ENCODE results near the gene ROS1. TPM values are rescaled to one million over a fixed set of nuclear protein-coding genes. Genes with fewer than 3 reads are reported as not detected.

ROS1 gene
- total and polyA plus RNA-seq, 2 donors (not counting 3 experiments of a cell fraction or from before 2014, with no cell fraction given): not detected

GRCh38 chr6:117354671-117355070 lies 71.1 kb downstream of the ROS1 start:
- Histone ChIP-seq H3K9me3 (replicated peaks; ENCODE audit: control insufficient read depth, insufficient read depth, low read length) (no peaks in the 10 kb centered on the region), H3K4me2 (ENCODE audit: insufficient read depth, low read length) (no peak overlapping the region), H3K27ac (ENCODE audit: insufficient read depth, low read depth, low read length) (no peak overlapping the region), H3K9ac (replicated peaks; ENCODE audit: extremely low read depth, insufficient read depth, low read length) (no peak overlapping the region), H3K4me3 (replicated peaks in 1 of 3; ENCODE audit: insufficient read depth in 1 of 3, low read depth in 1 of 3, low read length in 3 of 3) (no peak overlapping the region), H3K36me3 (ENCODE audit: control insufficient read depth in 2 of 2, extremely low read depth in 1 of 2, insufficient read depth in 2 of 2, low read length in 2 of 2) (no peaks in the 10 kb centered on the region), H2AFZ (ENCODE audit: low read depth, low read length) (no peak overlapping the region), H3K27me3 (ENCODE audit: control insufficient read depth in 2 of 2, insufficient read depth in 2 of 2, low read length in 2 of 2) (peaks cover 2 to 4% of the 10 kb centered on the region in 2 experiments), H3K4me1 (ENCODE audit: control insufficient read depth, extremely low read depth, insufficient read depth, low read length) (no peaks in the 10 kb centered on the region), H3K79me2 (ENCODE audit: control insufficient read depth, insufficient read depth, low read length) (no peaks in the 10 kb centered on the region), H3K9me1 (replicated peaks; ENCODE audit: control insufficient read depth, extremely low read depth, insufficient read depth, low read length) (no peaks in the 10 kb centered on the region), H4K20me1 (replicated peaks; ENCODE audit: control insufficient read depth, extremely low read depth, insufficient read depth, low read length) (no peaks in the 10 kb centered on the region)
- FAIRE-seq: no peak
- intact Hi-C loops (cut with micrococcal nuclease) (no loop called here), dilution Hi-C loops (cut with MboI; ENCODE audit: extremely low pct_ligation_motif_present, low sequenced_read_pairs) (no loop called here)
- no peak for TF ChIP-seq FOS (IDR thresholded peaks at IDR 0.05; ENCODE audit: borderline replicate concordance, insufficient read depth, low read length)
- TF ChIP-seq JUN (IDR thresholded peaks at IDR 0.05; ENCODE audit: borderline replicate concordance, insufficient read depth, insufficient read length, low read depth): no peak
- TF ChIP-seq MYC (IDR thresholded peaks at IDR 0.05; ENCODE audit: low read depth, low read length): no peak
- TF ChIP-seq POLR2A (IDR thresholded peaks at IDR 0.05; ENCODE audit: low read depth, low read length): no peak
- ChIA-PET POLR2A (no interaction called here), CTCF (no interaction called here)
- DNase-seq (ENCODE audit: low read depth, low spot score): no peak
- no TSS peak for BruUV-seq (replicated peaks)

- DNase-seq (ENCODE audit: low read depth, low spot score) (peak; percentile 2), FAIRE-seq (no peak)
- dilution Hi-C loops (cut with MboI; ENCODE audit: extremely low pct_ligation_motif_present, low sequenced_read_pairs): no loop called here
- H3K79me2 ChIP-seq (ENCODE audit: control insufficient read depth, insufficient read depth, low read length): no peaks in the 10 kb centered on the region
- intact Hi-C loops (cut with micrococcal nuclease): loop anchor here (1.0 kb wide), 1 partner anchor 253 kb away; no protein-coding TSS in a partner anchor
- no peak overlapping the region for H3K27ac ChIP-seq (ENCODE audit: insufficient read depth, low read depth, low read length)
- H2AFZ ChIP-seq (ENCODE audit: low read depth, low read length): no peak overlapping the region
- ChIA-PET CTCF (no interaction called here), POLR2A (no interaction called here)
- H3K9ac ChIP-seq (replicated peaks; ENCODE audit: extremely low read depth, insufficient read depth, low read length): no peak overlapping the region
- H3K4me3 ChIP-seq (replicated peaks in 1 of 3; ENCODE audit: insufficient read depth in 1 of 3, low read depth in 1 of 3, low read length in 3 of 3): no peak overlapping the region
- no peaks in the 10 kb centered on the region for H3K9me1 ChIP-seq (replicated peaks; ENCODE audit: control insufficient read depth, extremely low read depth, insufficient read depth, low read length)
- no peaks in the 10 kb centered on the region for H4K20me1 ChIP-seq (replicated peaks; ENCODE audit: control insufficient read depth, extremely low read depth, insufficient read depth, low read length)
- no TSS peak for BruUV-seq (replicated peaks)
- TF ChIP-seq GATA2 (IDR thresholded peaks at IDR 0.05; ENCODE audit: insufficient read depth, insufficient read length, low read depth, low read length) (no peak), CTCF (IDR thresholded peaks at IDR 0.05; ENCODE audit: extremely low read depth in 1 of 2, insufficient read depth in 1 of 2, low read depth in 1 of 2, low read length in 2 of 2) (peak in 1 of 2 donors; percentile 22)
- H3K27me3 ChIP-seq (ENCODE audit: control insufficient read depth in 2 of 2, insufficient read depth in 2 of 2, low read length in 2 of 2): peaks cover 2 to 4% of the 10 kb centered on the region in 2 experiments
- no peaks in the 10 kb centered on the region for H3K36me3 ChIP-seq (ENCODE audit: control insufficient read depth in 2 of 2, extremely low read depth in 1 of 2, insufficient read depth in 2 of 2, low read length in 2 of 2)
- H3K4me2 ChIP-seq (ENCODE audit: insufficient read depth, low read length): no peak overlapping the region
- H3K9me3 ChIP-seq (replicated peaks; ENCODE audit: control insufficient read depth, insufficient read depth, low read length): no peaks in the 10 kb centered on the region
- no peaks in the 10 kb centered on the region for H3K4me1 ChIP-seq (ENCODE audit: control insufficient read depth, extremely low read depth, insufficient read depth, low read length)
Measured at GRCh38 chr6:117352466-117353081, 73.2 kb downstream of the ROS1 start.
